ENCODE data around the gene ADCY3.
A peak's percentile ranks its signal among the peaks of the same experiment; 100 is the strongest.
"Not testable (repeated sequence)": the region's sequence is repeated elsewhere in the genome, so short reads cannot be mapped to it uniquely, and the experiment has no call there.

ADCY3 gene

DNA sequence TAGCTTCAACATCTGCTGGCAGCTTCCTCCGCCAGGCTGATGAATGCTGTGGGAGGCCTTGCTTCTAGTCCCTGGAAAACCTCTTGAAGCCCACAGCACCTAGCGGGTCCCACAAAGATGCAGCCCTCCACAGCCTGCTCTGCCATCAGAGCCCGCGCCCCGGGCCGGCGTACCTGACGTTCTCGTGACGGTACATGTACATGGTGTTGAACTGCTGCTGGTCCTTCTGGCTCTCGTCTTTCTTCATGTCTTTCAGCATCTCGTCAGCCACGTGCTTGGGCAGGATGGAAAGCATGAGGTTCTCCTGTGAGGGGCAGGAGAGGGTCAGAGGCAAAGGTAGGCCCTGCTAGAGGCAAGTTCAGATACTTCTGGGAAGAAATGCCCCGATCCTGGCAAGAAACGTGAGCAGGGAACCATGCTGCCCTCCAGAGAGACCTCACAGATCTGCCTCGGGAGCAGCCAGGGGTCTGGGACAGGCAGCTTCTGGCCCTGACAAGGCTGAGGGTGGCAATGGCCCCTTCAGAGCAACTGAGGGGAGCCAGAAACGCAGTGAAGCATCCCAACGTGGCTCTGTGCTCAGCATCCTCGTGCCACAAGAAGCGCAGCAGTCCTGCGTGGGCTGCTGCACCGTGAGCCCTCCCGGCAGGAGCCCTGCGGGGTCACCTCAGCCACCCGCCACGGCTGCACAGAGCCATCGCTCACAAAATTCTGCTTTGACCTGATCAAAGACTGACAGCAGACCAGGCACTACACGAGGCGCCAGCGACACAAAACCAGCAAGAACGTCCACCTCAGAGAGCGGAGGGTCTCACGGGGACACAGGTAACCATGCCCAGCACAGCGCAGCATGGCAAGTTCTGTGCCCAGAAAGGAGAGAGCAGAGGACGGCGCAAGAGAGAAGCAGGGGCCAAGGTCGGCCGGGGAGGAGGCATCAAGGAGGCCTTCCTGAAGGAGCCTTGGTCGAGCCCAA, 77.7 kb downstream of the ADCY3 start:
- DNase-seq, result no peak

- no peak for DNase-seq
Measured at GRCh38 chr2:24840962-24841945, 78.8 kb downstream of the ADCY3 start.

DNA sequence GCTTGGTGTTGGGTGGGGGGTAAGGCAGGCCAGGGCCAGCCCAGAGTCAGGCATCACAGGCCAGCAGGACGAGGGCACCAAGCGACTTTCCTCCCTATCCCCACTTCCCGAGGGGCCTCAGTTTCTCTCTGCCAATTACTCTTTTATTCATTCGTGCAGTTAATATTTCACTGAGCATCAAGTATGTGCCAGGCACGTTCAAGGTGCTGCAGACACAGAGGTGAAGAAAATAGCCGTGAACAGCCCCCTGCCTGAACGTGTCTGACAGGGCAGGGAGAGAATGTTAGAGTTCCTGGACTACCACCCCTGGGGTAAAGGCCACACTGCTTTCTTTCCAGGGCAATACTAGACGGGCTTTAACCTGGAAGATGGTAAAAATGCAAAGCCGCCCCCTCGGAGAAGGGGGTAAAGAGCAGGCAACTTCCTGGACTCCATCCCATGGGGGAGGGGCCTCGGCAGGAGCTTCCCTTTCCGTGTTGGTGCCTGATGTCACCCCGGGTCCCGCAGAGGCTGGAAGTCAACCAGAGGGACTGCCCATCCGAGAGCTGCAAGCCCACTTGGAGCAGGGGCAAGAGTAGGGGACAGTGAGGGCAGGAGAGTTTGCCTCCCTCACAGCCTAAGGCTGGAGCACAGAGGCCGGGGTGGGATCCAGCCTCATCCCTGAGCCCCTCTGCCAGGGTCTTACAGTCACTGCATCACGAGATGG, 79.7 kb downstream of the ADCY3 start:
- DNase-seq, result no peak

DNA sequence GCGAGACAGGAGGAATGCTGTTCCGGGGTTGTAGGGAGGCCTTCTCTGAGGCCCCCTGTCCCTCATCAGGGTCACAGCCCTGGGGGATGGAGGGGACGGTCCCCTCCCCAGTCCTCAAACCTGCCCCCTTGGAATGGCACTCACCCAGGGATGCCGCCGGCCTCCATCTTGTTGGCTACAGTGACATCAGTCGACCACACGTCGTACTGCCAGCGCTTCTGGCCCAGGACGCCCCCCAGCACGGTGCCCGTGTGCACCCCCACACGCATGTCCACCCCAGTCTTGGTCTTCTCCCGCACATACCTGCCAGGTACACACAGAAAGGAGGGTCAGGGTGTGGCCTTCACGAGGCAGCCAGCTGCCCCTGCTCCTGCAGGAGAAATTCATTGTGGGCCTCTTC, 80.3 kb downstream of the ADCY3 start:
- no peak for DNase-seq

DNA sequence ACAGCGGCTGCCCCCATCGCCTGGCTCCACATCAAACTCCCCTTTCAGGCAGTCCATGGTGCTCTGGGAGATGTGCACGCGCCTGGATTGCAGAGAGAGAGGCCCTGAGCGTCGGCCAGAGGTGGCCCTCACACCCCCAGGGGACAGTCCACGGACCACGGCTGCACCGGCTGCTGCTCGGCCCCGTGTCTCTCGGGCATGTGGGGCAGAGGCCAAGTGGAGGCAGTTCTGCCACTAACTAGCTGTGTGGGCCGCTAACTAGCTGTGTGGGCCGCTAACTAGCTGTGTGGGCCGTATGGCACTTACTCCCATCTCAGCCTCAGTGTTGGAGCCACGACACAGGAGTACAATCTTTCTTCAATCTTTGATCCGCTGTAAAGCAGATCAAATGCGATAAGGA, 81.5 kb downstream of the ADCY3 start:
- DNase-seq, result no peak

GRCh38 chr2:24837996-24838513, 82.0 kb downstream of the ADCY3 start:
- no peak for DNase-seq

GRCh38 chr2:24836706-24837105, 83.3 kb downstream of the ADCY3 start:
- no peak for DNase-seq

DNA sequence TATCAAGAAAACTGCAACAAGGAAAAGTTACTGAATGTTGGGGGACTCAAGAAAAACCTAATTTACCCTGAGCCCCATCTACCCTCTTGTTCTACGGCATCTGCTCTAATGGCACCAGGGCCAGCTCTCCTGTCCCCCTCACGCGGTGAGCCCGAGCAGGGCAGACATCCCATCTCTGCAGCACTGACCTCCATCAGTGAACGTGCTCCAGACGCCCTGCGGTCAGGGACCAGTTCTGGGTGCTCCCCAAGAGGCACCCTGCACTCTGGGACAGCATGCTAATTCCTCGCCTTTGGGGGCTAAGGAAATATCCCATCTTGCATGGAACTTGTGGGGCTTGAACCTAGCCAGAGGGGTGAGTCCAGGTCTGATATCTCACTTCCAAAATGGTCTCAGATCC, 83.8 kb downstream of the ADCY3 start:
- DNase-seq, result no peak

GRCh38 chr2:24835411-24835810, 84.6 kb downstream of the ADCY3 start:
- not testable (repeated sequence) for DNase-seq

DNA sequence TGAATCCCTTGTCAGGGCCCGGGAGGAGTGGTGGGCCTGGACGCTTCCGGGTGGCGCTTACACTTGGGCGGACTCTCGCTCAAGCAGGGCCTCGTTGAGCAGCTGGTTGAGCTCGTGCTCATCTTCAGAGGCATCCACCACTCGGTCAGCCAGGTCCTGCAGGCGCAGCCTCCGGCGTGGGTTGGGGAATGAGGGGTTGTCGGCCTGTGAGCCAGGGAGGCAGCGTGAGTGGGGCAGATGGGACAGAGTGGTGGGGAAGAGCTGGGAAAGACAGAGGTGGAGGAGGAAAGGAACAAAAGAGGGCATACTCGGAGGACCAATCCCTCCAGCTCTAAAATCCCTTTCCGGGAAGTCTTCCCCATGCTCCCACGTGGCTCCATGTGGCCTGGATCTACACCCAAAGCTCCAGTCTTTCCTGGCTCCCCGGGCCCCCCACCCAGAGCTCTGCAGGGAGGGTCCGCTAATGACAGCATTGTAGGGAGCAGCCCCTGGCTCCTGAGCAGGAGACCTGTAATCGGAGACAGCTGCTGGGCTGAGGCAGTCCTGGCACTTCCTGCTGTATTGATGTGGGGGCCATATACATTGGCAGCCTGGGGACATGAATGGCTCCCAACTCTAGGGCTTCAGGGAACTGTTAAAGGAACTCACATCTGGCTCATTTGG, 85.2 kb downstream of the ADCY3 start:
- DNase-seq, result no peak

DNA sequence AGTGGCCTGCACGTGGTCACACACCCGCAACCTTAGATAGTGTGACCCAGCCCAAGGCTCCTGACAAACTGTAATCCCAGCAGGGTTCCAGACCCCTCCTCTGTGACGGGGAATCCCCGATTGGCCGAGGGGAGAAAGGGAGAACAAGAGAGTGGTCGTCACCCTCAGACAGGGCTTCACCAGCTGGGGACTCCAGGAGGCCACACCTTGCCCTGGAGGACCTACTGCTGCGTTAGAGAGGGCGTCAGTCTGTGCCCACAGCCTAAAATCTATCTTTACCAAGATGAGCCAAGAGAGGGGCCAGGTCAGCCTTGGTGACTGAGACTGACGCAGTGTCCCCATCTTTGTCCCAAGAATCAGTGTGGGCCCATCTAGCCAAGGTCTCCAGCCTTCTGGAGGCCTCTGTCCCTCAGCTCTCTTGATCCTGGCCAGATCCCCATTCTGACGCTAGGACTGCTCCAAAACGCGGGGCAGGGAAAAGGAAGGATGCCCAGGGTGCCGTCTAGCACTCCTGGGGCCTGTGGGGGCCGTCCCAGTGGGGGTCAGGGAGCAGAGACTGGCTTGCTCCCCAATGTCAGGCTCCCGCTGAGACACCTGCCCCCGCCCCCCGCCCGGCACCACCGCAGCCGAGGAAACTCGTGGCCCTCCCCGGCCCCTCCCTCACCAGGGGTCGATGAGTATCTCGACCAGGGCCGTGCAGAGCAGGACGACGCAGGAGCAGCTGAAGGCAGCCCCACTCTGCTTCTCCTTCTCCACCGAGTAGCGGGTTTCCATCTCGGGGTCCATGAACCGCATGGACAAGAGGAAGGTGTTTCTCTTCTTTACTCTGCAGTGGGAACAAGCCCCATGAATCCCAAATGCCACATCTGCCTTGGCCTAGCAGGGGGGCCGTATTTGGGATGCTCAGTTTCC, 86.0 kb downstream of the ADCY3 start:
- no peak for DNase-seq

DNA sequence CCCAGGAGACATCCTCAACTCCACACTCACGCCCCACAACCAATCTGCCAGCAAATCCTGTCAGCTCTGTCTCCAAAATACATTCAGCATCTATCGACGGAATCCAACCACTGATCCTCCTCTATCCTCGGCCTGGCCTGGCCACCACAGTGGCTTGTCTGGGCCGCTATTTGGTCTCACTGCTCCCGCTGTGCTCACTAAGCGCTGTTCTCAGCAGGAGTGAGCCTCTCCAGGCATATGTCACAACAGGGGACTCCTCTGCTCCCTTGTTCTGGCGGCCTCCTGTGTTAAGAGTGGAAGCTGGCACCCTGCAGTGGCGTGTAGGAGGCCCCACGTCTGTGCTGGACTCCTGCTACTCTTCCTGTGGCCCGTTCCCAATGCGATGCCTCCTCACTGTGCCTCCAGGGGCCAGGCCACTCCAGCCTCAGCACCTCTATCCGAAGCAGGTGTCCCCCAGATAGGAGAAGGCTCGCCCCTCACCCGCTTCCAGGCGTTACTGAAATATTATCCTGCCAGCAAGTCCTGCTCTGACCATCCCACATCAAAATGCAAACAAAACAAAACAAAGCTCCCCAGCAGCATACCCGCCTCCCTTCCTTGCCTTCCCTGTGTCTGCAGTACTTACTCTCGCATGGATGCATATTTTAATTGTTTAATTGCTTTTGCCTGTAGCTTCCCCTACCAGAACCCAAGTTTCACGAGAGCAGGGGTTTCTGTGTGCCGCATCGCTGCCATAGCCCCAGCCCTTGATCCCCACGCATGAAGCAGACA, 86.9 kb downstream of the ADCY3 start:
- DNase-seq, result peak in 1 of 2 experiments; percentile 50

DNA sequence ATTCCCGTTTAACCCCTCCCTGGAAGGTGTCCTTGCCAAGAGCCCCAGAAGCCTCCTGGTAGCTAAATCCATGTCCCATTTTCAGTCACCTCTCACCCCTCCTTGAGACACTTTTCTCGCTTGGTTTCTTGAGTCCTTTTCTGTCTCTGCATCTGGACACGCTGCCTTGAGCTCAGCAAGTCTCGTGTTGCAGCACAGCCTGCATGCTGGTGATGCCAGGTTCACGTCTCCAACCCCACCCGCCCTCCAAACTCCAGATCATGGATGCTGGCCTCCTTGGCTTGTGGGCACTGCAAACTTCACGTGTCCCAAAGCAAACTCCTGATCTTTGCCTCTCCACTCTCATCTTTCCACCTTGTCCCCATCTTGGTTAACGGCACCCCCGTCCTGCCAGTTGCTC, 87.5 kb downstream of the ADCY3 start:
- no peak for DNase-seq

GRCh38 chr2:24832073-24832461, 88.0 kb downstream of the ADCY3 start:
- DNase-seq, result no peak

- no peak for DNase-seq
Measured at GRCh38 chr2:24831221-24832072, 88.6 kb downstream of the ADCY3 start.

DNA sequence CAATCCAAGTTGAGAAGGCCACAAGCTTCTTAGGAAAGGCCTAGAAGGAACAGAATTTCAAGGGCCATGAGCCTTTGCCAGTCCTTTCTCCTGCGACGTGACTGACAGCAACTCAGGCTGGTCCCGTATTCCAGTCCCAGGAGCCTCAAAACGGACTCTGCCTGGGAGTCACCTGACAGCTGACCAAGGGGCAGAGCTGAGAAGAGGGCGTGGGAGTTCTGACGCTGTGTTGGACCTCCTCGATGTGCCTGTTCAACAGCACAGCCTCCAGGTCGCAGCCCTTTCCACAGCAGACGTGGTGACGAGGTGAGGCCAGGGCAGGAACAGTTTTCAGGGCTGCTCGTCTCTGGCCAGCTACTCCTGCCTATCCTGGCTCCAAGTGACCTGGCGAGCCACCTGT, 89.3 kb downstream of the ADCY3 start:
- DNase-seq, result no peak

- no peak for DNase-seq
Measured at GRCh38 chr2:24830351-24830750, 89.7 kb downstream of the ADCY3 start.

DNA sequence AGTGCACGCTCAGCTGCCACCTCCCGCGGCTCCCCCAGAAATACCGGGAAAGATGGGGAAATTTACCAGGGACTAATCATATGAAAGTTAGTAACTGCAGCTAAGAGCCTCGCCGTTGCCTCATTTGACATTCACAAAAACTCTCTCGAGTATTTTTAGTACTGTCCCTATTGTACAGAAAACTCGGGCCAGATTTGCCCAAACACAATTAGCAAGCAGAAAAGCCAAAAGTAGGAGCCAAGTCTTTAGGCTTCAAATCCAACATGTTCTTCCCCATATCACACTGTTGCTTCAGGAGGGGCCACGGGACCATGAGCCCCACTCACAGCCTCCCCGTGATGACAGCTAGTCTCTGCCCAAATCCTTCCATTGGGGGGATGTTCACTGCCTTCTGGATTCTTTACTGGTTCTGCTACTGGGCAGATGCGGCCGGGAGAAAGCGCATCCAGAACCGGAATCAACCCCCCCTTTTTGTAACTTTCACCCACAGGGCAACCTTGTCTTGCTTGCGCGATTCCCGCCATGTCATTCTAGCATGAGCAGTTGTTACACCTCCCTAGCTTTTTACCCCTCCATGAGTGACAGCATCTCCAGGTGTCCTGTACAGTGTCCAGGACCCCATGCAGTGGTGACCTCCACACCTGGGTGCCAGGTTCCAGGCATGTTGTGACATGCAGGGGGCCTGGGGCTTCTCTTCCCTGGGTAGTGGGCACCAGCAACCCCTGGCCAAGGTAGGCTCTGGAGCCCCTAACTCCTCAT, 91.6 kb downstream of the ADCY3 start:
- DNase-seq, result no peak
